Measurements from ENCODE around the gene SPPL2A. TPM values are rescaled to one million over a fixed set of nuclear protein-coding genes. Genes with fewer than 3 reads are reported as not detected.
A peak's percentile ranks its signal among the peaks of the same experiment; 100 is the strongest.

SPPL2A gene
- total and polyA plus RNA-seq, 2 of the 13 experiments (the other 11 are each of a cell fraction or from before 2014, with no cell fraction given), result 80.5 to 105 TPM

DNA sequence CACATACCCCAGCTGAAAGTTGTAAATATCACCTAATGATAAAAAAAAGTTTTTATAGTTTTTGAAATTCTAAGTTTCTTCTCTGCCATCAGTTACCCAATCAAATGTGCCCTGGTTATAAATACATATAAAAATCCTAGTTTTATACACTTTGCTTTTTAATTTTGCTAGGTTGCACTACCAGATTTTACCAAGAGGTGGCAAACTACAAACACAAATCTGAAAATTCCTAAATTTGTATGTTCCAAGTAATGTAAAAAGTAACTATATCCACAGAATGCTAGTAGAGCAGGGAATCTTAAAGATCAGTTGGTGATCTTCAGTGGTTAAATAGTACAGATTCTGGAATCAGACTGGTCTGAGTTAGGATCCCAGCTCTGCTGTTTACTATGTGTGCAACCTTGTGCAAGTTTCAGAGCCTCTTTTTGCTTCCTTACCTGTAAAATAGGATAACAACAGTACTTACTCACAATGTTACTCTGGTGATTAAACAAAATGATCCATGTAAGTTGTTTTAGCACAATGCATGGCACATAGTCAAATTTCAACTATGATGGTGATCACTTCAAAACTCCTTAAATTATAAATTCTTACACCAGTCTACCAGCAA is 89.9 kb downstream of the SPPL2A start:
- ChIA-PET CTCF (ENCODE audit: low intra/inter-chr PET ratio, low total read pairs) (interaction anchor here (1.9 to 3.9 kb wide), 3 partner anchors 201 to 233 kb away, joined by 13 to 25 read pairs (median 15); partner anchors contain the start of gene AP4E1), POLR2A (no interaction called here)
- peaks cover 53% of the 10 kb centered on the region for H3K79me2 ChIP-seq (ENCODE audit: insufficient read depth, low read length)
- no peak for DNase-seq (ENCODE audit: low spot score)
- no peak overlapping the region for H3K27ac ChIP-seq (ENCODE audit: extremely low read length, insufficient read depth, low read length)
- no peak for ATAC-seq
- no peak overlapping the region for H3K4me3 ChIP-seq (replicated peaks in 1 of 3; ENCODE audit: insufficient read depth in 1 of 3, low read depth in 2 of 3, low read length in 3 of 3)
- H3K9me3 ChIP-seq (ENCODE audit: low read length), result no peaks in the 10 kb centered on the region
- H3K36me3 ChIP-seq (replicated peaks in 1 of 2; ENCODE audit: control insufficient read depth in 1 of 2, insufficient read depth in 2 of 2, low read length in 2 of 2), result peaks cover 0 to 6% of the 10 kb centered on the region in 2 experiments; a peak in 3 of 5 replicates
- no peak overlapping the region for H3K9ac ChIP-seq (ENCODE audit: insufficient read depth, low read depth, low read length)
- peaks cover 11% of the 10 kb centered on the region; the same call in 1 of the 2 replicates for H4K20me1 ChIP-seq (ENCODE audit: insufficient read depth, low read length)
- peak; percentile 53 for FAIRE-seq
- intact Hi-C loops (cut with micrococcal nuclease; ENCODE audit: unreplicated experiment) (loop anchor here (1.0 kb wide), 2 partner anchors 202 to 233 kb away; partner anchors contain the start of gene AP4E1), in situ Hi-C loops (cut with HindIII; ENCODE audit: extremely low pct_ligation_motif_present, low pct_unique_long_range_greater_than_20kb) (loop anchor here (5.0 kb wide), 1 partner anchor 202 kb away; no protein-coding TSS in a partner anchor)
- BruUV-seq (replicated peaks), result TSS peak; percentile 23
- no peak overlapping the region for H3K4me2 ChIP-seq (ENCODE audit: low read depth, low read length)
- H2AFZ ChIP-seq (ENCODE audit: low read length), result no peak overlapping the region
- H3K4me1 ChIP-seq (ENCODE audit: insufficient read depth, low read length), result peaks cover 15% of the 10 kb centered on the region; the same call in 1 of the 2 replicates
- H3K27me3 ChIP-seq (ENCODE audit: control insufficient read depth in 1 of 2, insufficient read depth in 2 of 2, low read length in 2 of 2), result no peaks in the 10 kb centered on the region; a peak in 1 of 5 replicates
- TF ChIP-seq, protein P1, sequence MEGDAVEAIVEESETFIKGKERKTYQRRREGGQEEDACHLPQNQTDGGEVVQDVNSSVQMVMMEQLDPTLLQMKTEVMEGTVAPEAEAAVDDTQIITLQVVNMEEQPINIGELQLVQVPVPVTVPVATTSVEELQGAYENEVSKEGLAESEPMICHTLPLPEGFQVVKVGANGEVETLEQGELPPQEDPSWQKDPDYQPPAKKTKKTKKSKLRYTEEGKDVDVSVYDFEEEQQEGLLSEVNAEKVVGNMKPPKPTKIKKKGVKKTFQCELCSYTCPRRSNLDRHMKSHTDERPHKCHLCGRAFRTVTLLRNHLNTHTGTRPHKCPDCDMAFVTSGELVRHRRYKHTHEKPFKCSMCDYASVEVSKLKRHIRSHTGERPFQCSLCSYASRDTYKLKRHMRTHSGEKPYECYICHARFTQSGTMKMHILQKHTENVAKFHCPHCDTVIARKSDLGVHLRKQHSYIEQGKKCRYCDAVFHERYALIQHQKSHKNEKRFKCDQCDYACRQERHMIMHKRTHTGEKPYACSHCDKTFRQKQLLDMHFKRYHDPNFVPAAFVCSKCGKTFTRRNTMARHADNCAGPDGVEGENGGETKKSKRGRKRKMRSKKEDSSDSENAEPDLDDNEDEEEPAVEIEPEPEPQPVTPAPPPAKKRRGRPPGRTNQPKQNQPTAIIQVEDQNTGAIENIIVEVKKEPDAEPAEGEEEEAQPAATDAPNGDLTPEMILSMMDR (CRISPR knock-in tag; IDR thresholded peaks at IDR 0.05), result peak; percentile 54
- TF ChIP-seq, protein P2, sequence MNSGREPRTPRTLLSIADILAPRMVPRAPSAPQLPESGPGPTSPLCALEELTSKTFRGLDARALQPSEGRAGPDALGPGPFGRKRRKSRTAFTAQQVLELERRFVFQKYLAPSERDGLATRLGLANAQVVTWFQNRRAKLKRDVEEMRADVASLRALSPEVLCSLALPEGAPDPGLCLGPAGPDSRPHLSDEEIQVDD (CRISPR knock-in tag; IDR thresholded peaks at IDR 0.05; ENCODE audit: borderline replicate concordance), result no peak
- TF ChIP-seq ZNF3 (CRISPR knock-in tag; IDR thresholded peaks at IDR 0.05) (no peak), CHD4 (IDR thresholded peaks at IDR 0.05; ENCODE audit: borderline replicate concordance, low read length) (no peak), SMC3 (IDR thresholded peaks at IDR 0.05; ENCODE audit: low read length) (peak; percentile 48), ZNF7 (CRISPR knock-in tag; IDR thresholded peaks at IDR 0.05) (peak; percentile 12; the same call in 1 of the 2 replicates), STAG1 (CRISPR knock-in tag; IDR thresholded peaks at IDR 0.05) (peak; percentile 73)
- TF ChIP-seq, protein P3, sequence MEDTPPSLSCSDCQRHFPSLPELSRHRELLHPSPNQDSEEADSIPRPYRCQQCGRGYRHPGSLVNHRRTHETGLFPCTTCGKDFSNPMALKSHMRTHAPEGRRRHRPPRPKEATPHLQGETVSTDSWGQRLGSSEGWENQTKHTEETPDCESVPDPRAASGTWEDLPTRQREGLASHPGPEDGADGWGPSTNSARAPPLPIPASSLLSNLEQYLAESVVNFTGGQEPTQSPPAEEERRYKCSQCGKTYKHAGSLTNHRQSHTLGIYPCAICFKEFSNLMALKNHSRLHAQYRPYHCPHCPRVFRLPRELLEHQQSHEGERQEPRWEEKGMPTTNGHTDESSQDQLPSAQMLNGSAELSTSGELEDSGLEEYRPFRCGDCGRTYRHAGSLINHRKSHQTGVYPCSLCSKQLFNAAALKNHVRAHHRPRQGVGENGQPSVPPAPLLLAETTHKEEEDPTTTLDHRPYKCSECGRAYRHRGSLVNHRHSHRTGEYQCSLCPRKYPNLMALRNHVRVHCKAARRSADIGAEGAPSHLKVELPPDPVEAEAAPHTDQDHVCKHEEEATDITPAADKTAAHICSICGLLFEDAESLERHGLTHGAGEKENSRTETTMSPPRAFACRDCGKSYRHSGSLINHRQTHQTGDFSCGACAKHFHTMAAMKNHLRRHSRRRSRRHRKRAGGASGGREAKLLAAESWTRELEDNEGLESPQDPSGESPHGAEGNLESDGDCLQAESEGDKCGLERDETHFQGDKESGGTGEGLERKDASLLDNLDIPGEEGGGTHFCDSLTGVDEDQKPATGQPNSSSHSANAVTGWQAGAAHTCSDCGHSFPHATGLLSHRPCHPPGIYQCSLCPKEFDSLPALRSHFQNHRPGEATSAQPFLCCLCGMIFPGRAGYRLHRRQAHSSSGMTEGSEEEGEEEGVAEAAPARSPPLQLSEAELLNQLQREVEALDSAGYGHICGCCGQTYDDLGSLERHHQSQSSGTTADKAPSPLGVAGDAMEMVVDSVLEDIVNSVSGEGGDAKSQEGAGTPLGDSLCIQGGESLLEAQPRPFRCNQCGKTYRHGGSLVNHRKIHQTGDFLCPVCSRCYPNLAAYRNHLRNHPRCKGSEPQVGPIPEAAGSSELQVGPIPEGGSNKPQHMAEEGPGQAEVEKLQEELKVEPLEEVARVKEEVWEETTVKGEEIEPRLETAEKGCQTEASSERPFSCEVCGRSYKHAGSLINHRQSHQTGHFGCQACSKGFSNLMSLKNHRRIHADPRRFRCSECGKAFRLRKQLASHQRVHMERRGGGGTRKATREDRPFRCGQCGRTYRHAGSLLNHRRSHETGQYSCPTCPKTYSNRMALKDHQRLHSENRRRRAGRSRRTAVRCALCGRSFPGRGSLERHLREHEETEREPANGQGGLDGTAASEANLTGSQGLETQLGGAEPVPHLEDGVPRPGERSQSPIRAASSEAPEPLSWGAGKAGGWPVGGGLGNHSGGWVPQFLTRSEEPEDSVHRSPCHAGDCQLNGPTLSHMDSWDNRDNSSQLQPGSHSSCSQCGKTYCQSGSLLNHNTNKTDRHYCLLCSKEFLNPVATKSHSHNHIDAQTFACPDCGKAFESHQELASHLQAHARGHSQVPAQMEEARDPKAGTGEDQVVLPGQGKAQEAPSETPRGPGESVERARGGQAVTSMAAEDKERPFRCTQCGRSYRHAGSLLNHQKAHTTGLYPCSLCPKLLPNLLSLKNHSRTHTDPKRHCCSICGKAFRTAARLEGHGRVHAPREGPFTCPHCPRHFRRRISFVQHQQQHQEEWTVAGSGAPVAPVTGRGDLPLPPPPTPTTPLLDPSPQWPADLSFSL (CRISPR knock-in tag; IDR thresholded peaks at IDR 0.05), result no peak

Data from HepG2 (cell line).